CD14-positive monocyte (primary cell): Measurements from ENCODE around the gene MSL2. TPM values are rescaled to one million over a fixed set of nuclear protein-coding genes. Genes with fewer than 3 reads are reported as not detected.
"Not testable (repeated sequence)": the region's sequence is repeated elsewhere in the genome, so short reads cannot be mapped to it uniquely, and the experiment has no call there.

Experiments used
- DNase-seq, 3 donors: peaks; one replicate each; pipeline ENCODE4 v3.0.0-alpha.2; 2011 to 2022
- H2AFZ ChIP-seq: 2 replicates; pipeline ENCODE4 v1.6.0; 2012; ENCODE audit warnings: mild to moderate bottlenecking, low read depth, low read length, inconsistent platforms; ENCODE audit not compliant: insufficient read depth, poor library complexity, severe bottlenecking
- H3K27ac ChIP-seq, 2 donors: 1 replicate in 1 of 2; 2 replicates in 1 of 2; pipeline ENCODE4 v1.5.1; 2012 to 2013; ENCODE audit warnings: low read length in 2 of 2, control low read depth in 1 of 2, inconsistent platforms in 1 of 2, low read depth in 1 of 2, mild to moderate bottlenecking in 1 of 2
- H3K27me3 ChIP-seq, 2 donors: one replicate each; pipeline versions ENCODE4 v1.6.0 to v1.6.1; 2011 to 2013; ENCODE audit warnings: low read length in 2 of 2; ENCODE audit not compliant: control insufficient read depth in 2 of 2, insufficient read depth in 2 of 2
- H3K36me3 ChIP-seq, 2 donors: replicated peaks in 1 of 2; 1 replicate in 1 of 2; 2 replicates in 1 of 2; pipeline versions ENCODE4 v1.5.1 to v1.6.1; 2012 to 2013; ENCODE audit warnings: low read length in 2 of 2, control low read depth in 1 of 2, inconsistent platforms in 1 of 2, mild to moderate bottlenecking in 1 of 2; ENCODE audit not compliant: insufficient read depth in 2 of 2, control insufficient read depth in 1 of 2
- H3K4me1 ChIP-seq, 2 donors: 1 replicate in 1 of 2; 2 replicates in 1 of 2; pipeline versions ENCODE4 v1.5.1 to v1.6.1; 2012 to 2013; ENCODE audit warnings: low read length in 2 of 2, control low read depth in 1 of 2, inconsistent platforms in 1 of 2, mild to moderate bottlenecking in 1 of 2, moderate library complexity in 1 of 2; ENCODE audit not compliant: insufficient read depth in 2 of 2, control insufficient read depth in 1 of 2
- H3K4me2 ChIP-seq: replicated peaks from 2 replicates; pipeline ENCODE3; 2012; ENCODE audit warnings: low read length, moderate library complexity, mild to moderate bottlenecking; ENCODE audit not compliant: poor library complexity, severe bottlenecking; ENCODE audit errors: extremely low read depth
- H3K4me3 ChIP-seq, 3 experiments: fragments of 200-600 bp in 1 of 3; sonication (generic) in 1 of 3; replicated peaks in 1 of 3; 1 replicate in 2 of 3; 2 replicates in 1 of 3; pipeline ENCODE4 v1.5.1; 2011 to 2013; ENCODE audit warnings: low read length in 3 of 3, mild to moderate bottlenecking in 3 of 3, control low read depth in 2 of 3, low read depth in 2 of 3, inconsistent platforms in 1 of 3, moderate library complexity in 1 of 3
- H3K79me2 ChIP-seq: 2 replicates; pipeline ENCODE4 v1.6.0; 2012; ENCODE audit warnings: mild to moderate bottlenecking, control low read depth, inconsistent platforms, low read length, moderate library complexity; ENCODE audit not compliant: insufficient read depth
- H3K9ac ChIP-seq: 2 replicates; pipeline ENCODE4 v1.6.0; 2017; ENCODE audit warnings: low read length, mild to moderate bottlenecking; ENCODE audit not compliant: insufficient read depth, poor library complexity, severe bottlenecking
- H3K9me3 ChIP-seq, 2 donors: replicated peaks in 1 of 2; 1 replicate in 1 of 2; 2 replicates in 1 of 2; pipeline versions ENCODE4 v1.5.1 to v1.6.1; 2012 to 2013; ENCODE audit warnings: low read length in 2 of 2, control low read depth in 1 of 2; ENCODE audit not compliant: control insufficient read depth in 1 of 2, insufficient read depth in 1 of 2
- H4K20me1 ChIP-seq: 2 replicates; pipeline ENCODE4 v1.6.0; 2012; ENCODE audit warnings: mild to moderate bottlenecking, low read length, control low read depth, moderate library complexity; ENCODE audit not compliant: insufficient read depth
- H3K27ac Mint-ChIP-seq, 7 donors: one replicate each; pipeline ENCODE4 v1.8.0; 2020; ENCODE audit warnings: mild to moderate bottlenecking in 7 of 7, mixed read lengths in 7 of 7, moderate library complexity in 6 of 7, inconsistent platforms in 2 of 7
- H3K27me3 Mint-ChIP-seq, 3 donors: one replicate each; pipeline ENCODE4 v1.8.0; 2021 to 2022; ENCODE audit warnings: low read depth in 3 of 3, mild to moderate bottlenecking in 3 of 3, mixed read lengths in 3 of 3, moderate library complexity in 3 of 3, inconsistent platforms in 1 of 3
- H3K36me3 Mint-ChIP-seq, 2 donors: one replicate each; pipeline ENCODE4 v1.8.0; 2020; ENCODE audit warnings: mixed read lengths in 2 of 2, inconsistent platforms in 1 of 2, mild to moderate bottlenecking in 1 of 2
- H3K4me1 Mint-ChIP-seq: one replicate; pipeline ENCODE4 v1.8.0; 2020; ENCODE audit warnings: mild to moderate bottlenecking, mixed read lengths
- H3K4me3 Mint-ChIP-seq, 2 donors: one replicate each; pipeline ENCODE4 v1.8.0; 2020; ENCODE audit warnings: mild to moderate bottlenecking in 2 of 2, mixed read lengths in 2 of 2, moderate library complexity in 1 of 2
- H3K9me3 Mint-ChIP-seq, 7 donors: one replicate each; pipeline ENCODE4 v1.8.0; 2020 to 2022; ENCODE audit warnings: mixed read lengths in 7 of 7, mild to moderate bottlenecking in 6 of 7, moderate library complexity in 6 of 7, inconsistent platforms in 2 of 7
- CTCF ChIP-seq: fragments of 200-600 bp; IDR thresholded peaks from one replicate; pipeline ENCODE4 v1.8.0; 2022; ENCODE audit warnings: antibody characterized with exemption, mild to moderate bottlenecking
- WGBS: methylation state at CpG from one replicate; pipeline ENCODE4 v1.1.5; 2013; ENCODE audit warnings: missing lambda C conversion rate; ENCODE audit not compliant: insufficient coverage; 5-methylcytosine and 5-hydroxymethylcytosine counted together
- intact Hi-C, 2 donors: fragments of 100-400 bp; cut with micrococcal nuclease; formaldehyde crosslinking; loops; one replicate each; pipeline versions ENCODE4 v1.15.0 to v1.15.1; 2023
- polyA plus RNA-seq, 3 donors: library from polyadenylated mRNA; depleted of rRNA in 1 of 3; unstranded in 2 of 3; stranded (reverse) in 1 of 3; fragments of 300-500 nt in 2 of 3; fragments of >200 nt in 1 of 3; fragmentation: Illumina TruSeq in 2 of 3; gene quantifications; 1 replicate in 2 of 3; 2 replicates in 1 of 3; pipeline ENCODE4 v1.2.3, GENCODE V29; 2012 to 2021

MSL2 gene
- polyA plus RNA-seq, 3 donors: 13.3 to 25.5 (median 15.9) TPM

DNA sequence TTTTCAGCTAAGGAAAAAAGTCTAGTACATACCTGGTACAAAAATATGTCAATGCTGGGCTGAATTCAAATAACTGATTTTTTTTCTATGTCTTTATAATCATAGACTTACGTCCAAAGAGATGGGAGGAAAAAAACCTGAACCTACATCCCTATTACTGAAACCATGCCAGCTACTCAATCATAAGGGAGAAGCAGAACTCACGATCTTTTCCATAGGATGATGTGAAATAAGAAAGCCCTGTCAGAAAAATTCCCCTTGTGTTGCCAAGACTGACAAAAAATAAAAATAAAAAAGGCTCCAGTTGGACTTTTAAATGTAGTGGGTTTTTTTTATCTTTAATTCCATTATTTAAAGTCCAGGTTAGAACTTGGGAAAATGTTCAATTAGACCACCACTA, 3.3 kb downstream of the MSL2 start:
- no peak overlapping the region for H2AFZ ChIP-seq
- intact Hi-C loops: loop anchor here (2.0 to 10.0 kb wide), 3 partner anchors 58 to 672 kb away; partner anchors contain the start of genes NCK1 (in 1 of the 2), PCCB (in 1 of the 2) and STAG1 (in 1 of the 2)
- peak overlapping the region; percentile 92 to 99 (median 94) for H3K4me3 ChIP-seq
- H3K27me3 Mint-ChIP-seq: peaks cover 0 to 2% (median 0%) of the 10 kb centered on the region in 3 donors
- H3K4me1 Mint-ChIP-seq: peaks cover 68% of the 10 kb centered on the region
- H3K9ac ChIP-seq: peak overlapping the region; percentile 96
- H3K4me3 Mint-ChIP-seq: peak overlapping the region; percentile 94 to 99
- H3K27ac ChIP-seq: peak overlapping the region in 1 of 2 donors; percentile 94
- no CpG with 5 or more reads among the region's 2 CpGs for WGBS
- H3K36me3 Mint-ChIP-seq: peaks cover 6 to 21% of the 10 kb centered on the region in 2 donors
- peak overlapping the region; percentile 85 for H3K4me2 ChIP-seq
- peaks cover 40 to 73% of the 10 kb centered on the region in 2 donors for H3K4me1 ChIP-seq
- no peak for TF ChIP-seq CTCF
- peaks cover 78% of the 10 kb centered on the region for H4K20me1 ChIP-seq
- peaks cover 0 to 3% (median 0%) of the 10 kb centered on the region in 7 donors for H3K9me3 Mint-ChIP-seq
- H3K79me2 ChIP-seq: peaks cover 79% of the 10 kb centered on the region
- peak in 2 of 3 donors; percentile 18 to 35 for DNase-seq
- no peaks in the 10 kb centered on the region for H3K27me3 ChIP-seq
- no peaks in the 10 kb centered on the region for H3K36me3 ChIP-seq
- no peaks in the 10 kb centered on the region for H3K9me3 ChIP-seq
- H3K27ac Mint-ChIP-seq: peak overlapping the region in 6 of 7 donors; percentile 79 to 98 (median 91)

GRCh38 chr3:136192195-136192594, 3.9 kb downstream of the MSL2 start:
- intact Hi-C loops: loop anchor here (2.0 to 10.0 kb wide), 3 partner anchors 59 to 673 kb away; partner anchors contain the start of genes NCK1 (in 1 of the 2), PCCB (in 1 of the 2) and STAG1 (in 1 of the 2)
- Mint-ChIP-seq H3K4me3 (peak overlapping the region; percentile 94 to 99), H3K27ac (peak overlapping the region; percentile 8 to 81 (median 54)), H3K36me3 (peaks cover 6 to 21% of the 10 kb centered on the region in 2 donors), H3K4me1 (peaks cover 66% of the 10 kb centered on the region)
- H3K4me1 ChIP-seq: peaks cover 38 to 73% of the 10 kb centered on the region in 2 donors
- no CpG with 5 or more reads among the region's 6 CpGs for WGBS
- H4K20me1 ChIP-seq: peaks cover 84% of the 10 kb centered on the region
- H3K9ac ChIP-seq: peak overlapping the region; percentile 96
- not testable (repeated sequence) for H3K9me3 Mint-ChIP-seq, H3K27me3 ChIP-seq, H2AFZ ChIP-seq, DNase-seq, H3K27me3 Mint-ChIP-seq, H3K36me3 ChIP-seq, H3K9me3 ChIP-seq
- peak overlapping the region; percentile 85 for H3K4me2 ChIP-seq
- peaks cover 84% of the 10 kb centered on the region for H3K79me2 ChIP-seq
- peak overlapping the region in 2 of 3 experiments; percentile 94 to 99 for H3K4me3 ChIP-seq
- H3K27ac ChIP-seq: peak overlapping the region in 1 of 2 donors; percentile 94
